Type B pancreatic cell (in vitro differentiated cells): ENCODE measurements around the gene MCFD2. TPM values are rescaled to one million over a fixed set of nuclear protein-coding genes. Genes with fewer than 3 reads are reported as not detected.

Experiments used
- DNase-seq: peaks from one replicate; pipeline ENCODE4 v3.0.0; 2021; ENCODE audit warnings: mixed read lengths; ENCODE audit not compliant: unreplicated experiment; ENCODE audit errors: extremely low spot score
- H3K27ac Mint-ChIP-seq: 2 replicates; pipeline ENCODE4 v1.8.0; 2021; ENCODE audit warnings: mild to moderate bottlenecking, mixed read lengths
- H3K27me3 Mint-ChIP-seq: 2 replicates; pipeline ENCODE4 v1.8.0; 2021; ENCODE audit warnings: mixed read lengths
- H3K36me3 Mint-ChIP-seq: 2 replicates; pipeline ENCODE4 v1.8.0; 2021; ENCODE audit warnings: mixed read lengths
- H3K4me1 Mint-ChIP-seq: one replicate; pipeline ENCODE4 v1.8.0; 2021; ENCODE audit warnings: mixed read lengths; ENCODE audit not compliant: unreplicated experiment
- H3K4me3 Mint-ChIP-seq: 2 replicates; pipeline ENCODE4 v1.8.0; 2021; ENCODE audit warnings: mild to moderate bottlenecking, mixed read lengths
- H3K9me3 Mint-ChIP-seq: 2 replicates; pipeline ENCODE4 v1.8.0; 2021; ENCODE audit warnings: mixed read lengths
- CTCF ChIP-seq: fragments of 200-600 bp; sonication (generic); conservative IDR thresholded peaks from 2 replicates; pipeline ENCODE4 v1.5.0; 2021; ENCODE audit warnings: antibody characterized with exemption, mild to moderate bottlenecking
- total RNA-seq: library from RNA; stranded (reverse); gene quantifications from 2 replicates; pipeline ENCODE4 v1.2.1, GENCODE V29; 2021; ENCODE audit warnings: low replicate concordance

Gene MCFD2
- total RNA-seq, 1 donor from 2014 or later = 72.4 TPM

GRCh38 chr2:46937471-46937901 lies 21.9 kb upstream of the MCFD2 start:
- Mint-ChIP-seq H3K27me3 (peaks cover 4% of the 10 kb centered on the region), H3K9me3 (no peaks in the 10 kb centered on the region), H3K4me3 (no peak overlapping the region), H3K27ac (no peak overlapping the region), H3K36me3 (peaks cover 4% of the 10 kb centered on the region), H3K4me1 (peaks cover 16% of the 10 kb centered on the region)
- no peak for DNase-seq
- peak; percentile 65 for TF ChIP-seq CTCF

GRCh38 chr2:46936566-46936965 lies 21.0 kb upstream of the MCFD2 start:
- peaks cover 11% of the 10 kb centered on the region for H3K4me1 Mint-ChIP-seq
- no peak for TF ChIP-seq CTCF
- no peaks in the 10 kb centered on the region for H3K27me3 Mint-ChIP-seq
- no peak overlapping the region for H3K27ac Mint-ChIP-seq
- DNase-seq = no peak
- H3K9me3 Mint-ChIP-seq = no peaks in the 10 kb centered on the region
- H3K4me3 Mint-ChIP-seq = no peak overlapping the region
- peaks cover 4% of the 10 kb centered on the region for H3K36me3 Mint-ChIP-seq

DNA sequence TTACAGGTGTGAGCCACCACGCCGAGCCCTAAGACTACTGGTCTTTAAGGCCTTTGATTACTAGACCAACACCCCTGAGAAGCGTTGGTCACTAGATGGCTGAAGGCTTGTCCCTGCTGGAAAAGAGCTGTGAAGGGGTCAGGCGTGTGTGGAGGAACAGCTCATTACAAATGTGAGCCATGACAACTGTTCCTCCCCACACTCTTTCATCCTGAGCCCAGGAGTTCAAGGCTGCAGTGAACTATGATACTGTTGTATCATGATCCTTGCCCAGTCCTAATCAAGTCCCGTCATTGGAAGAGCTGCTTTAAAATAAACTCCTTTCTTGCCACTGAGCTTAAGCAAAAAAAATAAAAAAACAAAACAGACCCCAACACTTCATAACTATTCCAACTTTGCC lies 19.5 kb upstream of the MCFD2 start:
- Mint-ChIP-seq H3K27me3 (no peaks in the 10 kb centered on the region), H3K9me3 (no peaks in the 10 kb centered on the region), H3K4me3 (no peak overlapping the region), H3K27ac (no peak overlapping the region), H3K4me1 (peaks cover 7% of the 10 kb centered on the region), H3K36me3 (peaks cover 4% of the 10 kb centered on the region)
- no peak for TF ChIP-seq CTCF
- DNase-seq = no peak

DNA sequence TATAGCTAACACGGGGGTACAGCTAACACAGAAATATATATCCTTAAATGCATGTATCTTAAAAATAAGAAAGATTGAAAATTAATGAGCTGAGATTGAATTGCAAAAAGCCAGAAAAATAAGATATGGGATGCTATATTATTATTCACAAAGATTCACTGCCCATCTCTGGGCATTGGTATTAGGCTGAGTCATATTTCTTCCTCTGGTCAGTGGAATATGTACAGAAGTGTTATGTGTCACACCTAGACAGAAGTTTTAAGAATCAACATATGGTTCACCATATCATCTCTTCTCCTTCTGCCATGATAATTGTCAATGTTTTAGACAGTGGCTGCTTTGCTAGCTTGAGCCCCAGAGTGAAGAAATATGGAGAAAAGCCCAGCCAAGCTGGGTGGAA lies 14.0 kb upstream of the MCFD2 start:
- DNase-seq = no peak
- peaks cover 15% of the 10 kb centered on the region for H3K9me3 Mint-ChIP-seq
- no peak overlapping the region for H3K4me3 Mint-ChIP-seq

DNA sequence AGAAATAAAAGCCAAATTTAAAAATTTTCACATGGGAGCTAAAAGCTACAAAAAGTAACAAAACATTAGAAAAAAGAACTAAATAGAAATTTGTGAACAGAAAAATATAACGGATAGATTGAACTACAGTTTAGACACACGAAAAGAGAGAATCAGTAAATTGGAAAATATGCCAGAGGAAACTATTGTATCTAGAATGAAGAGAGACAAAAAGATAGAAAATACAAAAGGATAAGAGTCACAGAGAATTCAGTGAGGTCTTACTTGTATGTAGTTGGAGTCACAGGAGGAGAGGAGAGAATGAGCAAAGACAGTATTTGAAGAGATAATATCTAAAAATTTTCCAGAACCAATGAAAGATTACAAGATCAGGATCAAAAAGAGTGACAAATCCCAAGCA lies 11.3 kb upstream of the MCFD2 start:
- no peak for TF ChIP-seq CTCF
- Mint-ChIP-seq H3K27me3 (no peaks in the 10 kb centered on the region), H3K36me3 (peaks cover 17% of the 10 kb centered on the region), H3K9me3 (peaks cover 15% of the 10 kb centered on the region), H3K27ac (no peak overlapping the region), H3K4me1 (peaks cover 1% of the 10 kb centered on the region), H3K4me3 (no peak overlapping the region)
- no peak for DNase-seq

More for the DNA sequence above, 14.0 kb upstream of the MCFD2 start:
- no peak for TF ChIP-seq CTCF
- no peak overlapping the region for H3K27ac Mint-ChIP-seq
- H3K36me3 Mint-ChIP-seq = peaks cover 21% of the 10 kb centered on the region
- no peaks in the 10 kb centered on the region for H3K4me1 Mint-ChIP-seq
- H3K27me3 Mint-ChIP-seq = no peaks in the 10 kb centered on the region
